A673 (cell line): ENCODE measurements around the gene CHST7.

Source experiments
- CTCF ChIP-seq: fragments of 300-800, 200-600 bp; sonication (generic); conservative IDR thresholded peaks from 2 replicates; pipeline ENCODE4 v1.5.1; 2017; ENCODE audit warnings: low read depth, mild to moderate bottlenecking, antibody characterized with exemption, low read length, moderate library complexity, mixed read lengths
- EZH2 ChIP-seq: fragments of 200-600 bp; sonication (generic); IDR thresholded peaks from 2 replicates; pipeline ENCODE4 v1.6.1; 2017; ENCODE audit warnings: borderline replicate concordance, low read depth, mild to moderate bottlenecking, mixed read lengths, antibody characterized with exemption, low read length; ENCODE audit not compliant: poor library complexity, severe bottlenecking

- TF ChIP-seq CTCF (no peak), EZH2 (no peak)
These were observed 16.6 kb downstream of the CHST7 start for GRCh38 chrX:46589977-46590723.
